ENCODE data around the gene SELENOM. TPM values are rescaled to one million over a fixed set of nuclear protein-coding genes. Genes with fewer than 3 reads are reported as not detected.
A peak's percentile ranks its signal among the peaks of the same experiment; 100 is the strongest.

The SELENOM gene
- total RNA-seq, 1 experiment from 2014 or later, result 16.3 TPM

- H3K4me1 Mint-ChIP-seq, result peaks cover 26% of the 10 kb centered on the region
- DNase-seq (ENCODE audit: low spot score), result no peak
- ChIA-PET CTCF (interaction anchor here (2.3 to 21.8 kb wide), 3 partner anchors 10 to 19 kb away, joined by 7 to 363 read pairs (median 31); partner anchors contain the start of gene SELENOM), POLR2A (interaction anchor here (0.5 kb wide), 1 partner anchor 250 kb away, joined by 3 read pairs; no protein-coding TSS in a partner anchor)
- no peak overlapping the region for H3K27ac Mint-ChIP-seq
- ATAC-seq, result no peak
- TF ChIP-seq NR2C2 (CRISPR knock-in tag; IDR thresholded peaks at IDR 0.05), result no peak
- TF ChIP-seq, protein P1, sequence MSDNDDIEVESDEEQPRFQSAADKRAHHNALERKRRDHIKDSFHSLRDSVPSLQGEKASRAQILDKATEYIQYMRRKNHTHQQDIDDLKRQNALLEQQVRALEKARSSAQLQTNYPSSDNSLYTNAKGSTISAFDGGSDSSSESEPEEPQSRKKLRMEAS (CRISPR knock-in tag; IDR thresholded peaks at IDR 0.05), result no peak
- TF ChIP-seq, protein P2, sequence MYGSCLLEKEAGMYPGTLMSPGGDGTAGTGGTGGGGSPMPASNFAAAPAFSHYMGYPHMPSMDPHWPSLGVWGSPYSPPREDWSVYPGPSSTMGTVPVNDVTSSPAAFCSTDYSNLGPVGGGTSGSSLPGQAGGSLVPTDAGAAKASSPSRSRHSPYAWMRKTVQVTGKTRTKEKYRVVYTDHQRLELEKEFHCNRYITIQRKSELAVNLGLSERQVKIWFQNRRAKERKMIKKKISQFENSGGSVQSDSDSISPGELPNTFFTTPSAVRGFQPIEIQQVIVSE (CRISPR knock-in tag; IDR thresholded peaks at IDR 0.05; ENCODE audit: borderline replicate concordance), result no peak
- no peak for TF ChIP-seq OVOL2 (CRISPR knock-in tag; IDR thresholded peaks at IDR 0.05; ENCODE audit: borderline replicate concordance)
- TF ChIP-seq, protein P3, sequence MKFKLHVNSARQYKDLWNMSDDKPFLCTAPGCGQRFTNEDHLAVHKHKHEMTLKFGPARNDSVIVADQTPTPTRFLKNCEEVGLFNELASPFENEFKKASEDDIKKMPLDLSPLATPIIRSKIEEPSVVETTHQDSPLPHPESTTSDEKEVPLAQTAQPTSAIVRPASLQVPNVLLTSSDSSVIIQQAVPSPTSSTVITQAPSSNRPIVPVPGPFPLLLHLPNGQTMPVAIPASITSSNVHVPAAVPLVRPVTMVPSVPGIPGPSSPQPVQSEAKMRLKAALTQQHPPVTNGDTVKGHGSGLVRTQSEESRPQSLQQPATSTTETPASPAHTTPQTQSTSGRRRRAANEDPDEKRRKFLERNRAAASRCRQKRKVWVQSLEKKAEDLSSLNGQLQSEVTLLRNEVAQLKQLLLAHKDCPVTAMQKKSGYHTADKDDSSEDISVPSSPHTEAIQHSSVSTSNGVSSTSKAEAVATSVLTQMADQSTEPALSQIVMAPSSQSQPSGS (CRISPR knock-in tag; IDR thresholded peaks at IDR 0.05; ENCODE audit: borderline replicate concordance, low read depth), result no peak
- TF ChIP-seq TP53 (CRISPR knock-in tag; IDR thresholded peaks at IDR 0.05), result no peak
- no peak for TF ChIP-seq USF2 (CRISPR knock-in tag; IDR thresholded peaks at IDR 0.05)
- TF ChIP-seq IRF1 (CRISPR knock-in tag; IDR thresholded peaks at IDR 0.05), result no peak
- no peak for TF ChIP-seq CREB1 (CRISPR knock-in tag; IDR thresholded peaks at IDR 0.05)
- no peak for TF ChIP-seq ZBTB21 (CRISPR knock-in tag; IDR thresholded peaks at IDR 0.05; ENCODE audit: borderline replicate concordance)
- no peak for TF ChIP-seq ZNF425 (CRISPR knock-in tag; conservative IDR thresholded peaks at IDR 0.05)
- TF ChIP-seq HMGA2 (CRISPR knock-in tag; IDR thresholded peaks at IDR 0.05), result no peak
- no peak for TF ChIP-seq TCF7 (CRISPR knock-in tag; IDR thresholded peaks at IDR 0.05; ENCODE audit: low read depth)
- no peak for TF ChIP-seq EMX1 (CRISPR knock-in tag; IDR thresholded peaks at IDR 0.05)
- no peak overlapping the region for H3K4me3 Mint-ChIP-seq
- H3K36me3 Mint-ChIP-seq, result no peaks in the 10 kb centered on the region
- H3K9me3 Mint-ChIP-seq, result no peaks in the 10 kb centered on the region
- H3K27me3 Mint-ChIP-seq (ENCODE audit: low read depth), result peaks cover 7% of the 10 kb centered on the region
These were observed 20.6 kb downstream of the SELENOM start for GRCh38 chr22:31086703-31087330.

- H3K9me3 Mint-ChIP-seq, result no peaks in the 10 kb centered on the region
- H3K27me3 Mint-ChIP-seq (ENCODE audit: low read depth), result peaks cover 11% of the 10 kb centered on the region
- CTCF ChIA-PET, result interaction anchor here (0.8 to 21.8 kb wide), 13 partner anchors 10 to 163 kb away, joined by 3 to 363 read pairs (median 6); partner anchors contain the start of genes INPP5J, MORC2, PLA2G3 and SELENOM
- ATAC-seq (no peak), DNase-seq (ENCODE audit: low spot score) (no peak)
- peak overlapping the region; percentile 69 for H3K4me3 Mint-ChIP-seq
- H3K27ac Mint-ChIP-seq, result no peak overlapping the region
- H3K4me1 Mint-ChIP-seq, result peaks cover 30% of the 10 kb centered on the region
- H3K36me3 Mint-ChIP-seq, result no peaks in the 10 kb centered on the region
- POLR2A ChIA-PET, result interaction anchor here (1.3 to 4.2 kb wide), 5 partner anchors 11 to 135 kb away, joined by 3 to 43 read pairs (median 5); partner anchors contain the start of genes MORC2, SELENOM and TUG1
- TF ChIP-seq E2F1 (CRISPR knock-in tag; IDR thresholded peaks at IDR 0.05), result no peak
- no peak for TF ChIP-seq ELF4 (CRISPR knock-in tag; IDR thresholded peaks at IDR 0.05; ENCODE audit: low read depth)
- no peak for TF ChIP-seq SOX15 (CRISPR knock-in tag; IDR thresholded peaks at IDR 0.05)
- no peak for TF ChIP-seq GABPB1 (CRISPR knock-in tag; IDR thresholded peaks at IDR 0.05)
- no peak for TF ChIP-seq MYBL2 (CRISPR knock-in tag; IDR thresholded peaks at IDR 0.05)
- no peak for TF ChIP-seq RORB (CRISPR knock-in tag; IDR thresholded peaks at IDR 0.05)
- TF ChIP-seq ZNF121 (CRISPR knock-in tag; IDR thresholded peaks at IDR 0.05), result no peak
- no peak for TF ChIP-seq GTF2I (CRISPR knock-in tag; conservative IDR thresholded peaks at IDR 0.05)
- no peak for TF ChIP-seq ZNF138 (CRISPR knock-in tag; conservative IDR thresholded peaks at IDR 0.05)
- TF ChIP-seq, protein P1 (CRISPR knock-in tag; IDR thresholded peaks at IDR 0.05), result no peak
- TF ChIP-seq HMGXB4 (CRISPR knock-in tag; IDR thresholded peaks at IDR 0.05), result no peak
These were observed 21.4 kb downstream of the SELENOM start for GRCh38 chr22:31085928-31086327.
